GM18867 (cell line): ENCODE results near the gene RBMS3.

Experiments used
- ATAC-seq: cut with Tn5 transposase; IDR thresholded peaks from one replicate; pipeline ENCODE4 v1.9.1; 2021; ENCODE audit warnings: mild to moderate bottlenecking, moderate library complexity; ENCODE audit not compliant: unreplicated experiment

RBMS3 gene

GRCh38 chr3:29559741-29560465 lies 279.0 kb downstream of the RBMS3 start:
- ATAC-seq = no peak

GRCh38 chr3:29561651-29562149 lies 280.8 kb downstream of the RBMS3 start:
- ATAC-seq = no peak

- ATAC-seq = no peak
Observed at GRCh38 chr3:29565236-29565635, 284.4 kb downstream of the RBMS3 start.

GRCh38 chr3:29567501-29567900 lies 286.6 kb downstream of the RBMS3 start:
- no peak for ATAC-seq

- no peak for ATAC-seq
Observed at GRCh38 chr3:29568355-29568754, 287.5 kb downstream of the RBMS3 start.

- no peak for ATAC-seq
Observed at GRCh38 chr3:29576181-29576580, 295.3 kb downstream of the RBMS3 start.

- no peak for ATAC-seq
Observed at GRCh38 chr3:29576675-29577074, 295.8 kb downstream of the RBMS3 start.

- ATAC-seq = no peak
Observed at GRCh38 chr3:29577250-29577649, 296.4 kb downstream of the RBMS3 start.

- ATAC-seq = no peak
Observed at GRCh38 chr3:29581311-29581710, 300.4 kb downstream of the RBMS3 start.

- no peak for ATAC-seq
Observed at GRCh38 chr3:29582273-29582672, 301.4 kb downstream of the RBMS3 start.

GRCh38 chr3:29583861-29584260 lies 303.0 kb downstream of the RBMS3 start:
- no peak for ATAC-seq

- ATAC-seq = no peak
Observed at GRCh38 chr3:29585368-29585767, 304.5 kb downstream of the RBMS3 start.

- no peak for ATAC-seq
Observed at GRCh38 chr3:29587340-29587739, 306.5 kb downstream of the RBMS3 start.

- no peak for ATAC-seq
Observed at GRCh38 chr3:29590012-29590411, 309.1 kb downstream of the RBMS3 start.

GRCh38 chr3:29590461-29590860 lies 309.6 kb downstream of the RBMS3 start:
- ATAC-seq = no peak

GRCh38 chr3:29591579-29591978 lies 310.7 kb downstream of the RBMS3 start:
- no peak for ATAC-seq

- no peak for ATAC-seq
Observed at GRCh38 chr3:29593802-29594201, 312.9 kb downstream of the RBMS3 start.

- ATAC-seq = no peak
Observed at GRCh38 chr3:29594261-29594660, 313.4 kb downstream of the RBMS3 start.

- no peak for ATAC-seq
Observed at GRCh38 chr3:29597376-29598008, 316.6 kb downstream of the RBMS3 start.

- ATAC-seq = no peak
Observed at GRCh38 chr3:29601861-29602585, 321.2 kb downstream of the RBMS3 start.

GRCh38 chr3:29605845-29606244 lies 325.0 kb downstream of the RBMS3 start:
- no peak for ATAC-seq

GRCh38 chr3:29606416-29606815 lies 325.5 kb downstream of the RBMS3 start:
- no peak for ATAC-seq
